Fibroblast of lung (primary cell): ENCODE measurements around the gene NATD1. TPM values are rescaled to one million over a fixed set of nuclear protein-coding genes. Genes with fewer than 3 reads are reported as not detected.

ENCODE experiments used
- DNase-seq, 2 donors: peaks; one replicate each; pipeline versions ENCODE4 v3.0.0 to v3.0.0-alpha.2; 2010; ENCODE audit warnings: low read depth in 2 of 2
- H2AFZ ChIP-seq: 2 replicates; pipeline ENCODE4 v1.5.1; 2012; ENCODE audit warnings: low read length, control low read depth, inconsistent platforms
- H3K27ac ChIP-seq: 2 replicates; pipeline ENCODE4 v1.5.1; 2011; ENCODE audit warnings: low read length, control low read depth; ENCODE audit not compliant: insufficient read depth
- H3K27me3 ChIP-seq: 2 replicates; pipeline ENCODE4 v1.5.1; 2011; ENCODE audit warnings: mild to moderate bottlenecking, low read length; ENCODE audit not compliant: control insufficient read depth, insufficient read depth
- H3K36me3 ChIP-seq: 2 replicates; pipeline ENCODE4 v1.5.1; 2011; ENCODE audit warnings: low read length; ENCODE audit not compliant: control insufficient read depth, insufficient read depth
- H3K4me1 ChIP-seq: 2 replicates; pipeline ENCODE4 v1.5.1; 2011; ENCODE audit warnings: low read length; ENCODE audit not compliant: control insufficient read depth, insufficient read depth; ENCODE audit errors: extremely low read depth
- H3K4me2 ChIP-seq: 2 replicates; pipeline ENCODE4 v1.5.1; 2011; ENCODE audit warnings: low read length, control low read depth; ENCODE audit not compliant: insufficient read depth; ENCODE audit errors: extremely low read depth
- H3K4me3 ChIP-seq, 4 experiments: fragments of 200-600 bp in 1 of 4; sonication (generic) in 1 of 4; replicated peaks in 1 of 4; 2 replicates each; pipeline ENCODE4 v1.5.1; 2011 to 2016; ENCODE audit warnings: low read length in 4 of 4, low read depth in 3 of 4, mild to moderate bottlenecking in 3 of 4, control low read depth in 2 of 4, inconsistent platforms in 1 of 4, mixed read lengths in 1 of 4; ENCODE audit not compliant: insufficient read depth in 1 of 4; ENCODE audit errors: control extremely low read depth in 1 of 4
- H3K79me2 ChIP-seq: 2 replicates; pipeline ENCODE4 v1.5.1; 2012; ENCODE audit warnings: mild to moderate bottlenecking, low read length, inconsistent platforms; ENCODE audit not compliant: control insufficient read depth, insufficient read depth
- H3K9ac ChIP-seq: 2 replicates; pipeline ENCODE4 v1.5.1; 2011; ENCODE audit warnings: mild to moderate bottlenecking, low read length, control low read depth; ENCODE audit not compliant: insufficient read depth
- H3K9me3 ChIP-seq: 2 replicates; pipeline ENCODE4 v1.5.1; 2012; ENCODE audit warnings: low read depth, low read length; ENCODE audit not compliant: control insufficient read depth, insufficient read depth
- H4K20me1 ChIP-seq: 2 replicates; pipeline ENCODE4 v1.5.1; 2011; ENCODE audit warnings: low read length; ENCODE audit not compliant: control insufficient read depth, insufficient read depth; ENCODE audit errors: extremely low read depth
- CTCF ChIP-seq, 2 donors: IDR thresholded peaks in 1 of 2; conservative IDR thresholded peaks in 1 of 2; 1 replicate in 1 of 2; 2 replicates in 1 of 2; pipeline ENCODE4 v1.5.1; 2011 to 2012; ENCODE audit warnings: low read length in 2 of 2, control low read depth in 1 of 2, inconsistent platforms in 1 of 2, low read depth in 1 of 2, mild to moderate bottlenecking in 1 of 2
- EZH2 ChIP-seq: IDR thresholded peaks from 2 replicates; pipeline ENCODE4 v1.5.1; 2012; ENCODE audit warnings: low read length, control low read depth, mild to moderate bottlenecking; ENCODE audit errors: missing control alignments
- polyA plus RNA-seq, 2 donors: library from polyadenylated mRNA; depleted of rRNA in 1 of 2; stranded (reverse) in 1 of 2; unstranded in 1 of 2; fragments of >200 nt; gene quantifications; 2 replicates each; pipeline ENCODE4 v1.2.1, GENCODE V29; 2011 to 2012; ENCODE audit warnings: missing spikeins in 1 of 2
- total RNA-seq: library from RNA; depleted of rRNA; stranded (reverse); fragments of >200 nt; gene quantifications from 2 replicates; pipeline ENCODE4 v1.2.1, GENCODE V29; 2014

Gene NATD1
- total and polyA plus RNA-seq, 2 donors (not counting 1 experiment from before 2014, with no cell fraction given): 5.6 to 9.2 TPM

DNA sequence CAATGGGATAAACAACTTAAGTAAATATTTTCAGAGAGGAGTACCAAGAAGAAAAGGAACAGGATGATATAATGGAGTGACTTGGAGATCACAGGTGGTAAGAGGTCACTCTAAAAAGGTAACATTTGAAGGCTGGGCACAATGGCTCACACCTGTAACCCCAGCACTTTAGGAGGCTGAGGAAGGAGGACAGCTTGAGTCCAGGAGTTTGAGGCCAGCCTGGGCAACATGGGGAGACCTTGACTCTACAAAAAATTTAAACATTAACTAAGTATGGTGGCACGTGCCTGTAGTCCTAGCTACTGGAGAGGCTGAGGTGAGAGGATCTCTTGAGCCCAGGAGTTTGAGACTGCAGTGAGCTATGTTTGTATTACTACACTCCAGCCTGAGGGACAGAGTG, 35.9 kb downstream of the NATD1 start:
- H3K4me3 ChIP-seq: no peak overlapping the region
- H3K4me1 ChIP-seq: peaks cover 5% of the 10 kb centered on the region
- TF ChIP-seq CTCF (conservative IDR thresholded peaks at IDR 0.05 in 1 of 2, IDR thresholded peaks at IDR 0.05 in 1 of 2; ENCODE audit: low read depth in 1 of 2, low read length in 2 of 2) (no peak), EZH2 (no peak)
- H3K9ac ChIP-seq: no peak overlapping the region
- H3K79me2 ChIP-seq: peaks cover 33% of the 10 kb centered on the region
- H3K27ac ChIP-seq: no peak overlapping the region
- H2AFZ ChIP-seq: no peak overlapping the region
- no peaks in the 10 kb centered on the region for H3K36me3 ChIP-seq
- no peak overlapping the region for H3K4me2 ChIP-seq
- no peaks in the 10 kb centered on the region for H3K9me3 ChIP-seq
- no peaks in the 10 kb centered on the region for H4K20me1 ChIP-seq
- no peak for DNase-seq
- no peaks in the 10 kb centered on the region for H3K27me3 ChIP-seq

GRCh38 chr17:21215935-21216334, 37.3 kb downstream of the NATD1 start:
- Histone ChIP-seq H3K36me3 (peaks cover under 1% of the 10 kb centered on the region), H3K27me3 (no peaks in the 10 kb centered on the region), H3K27ac (no peak overlapping the region), H3K9ac (no peak overlapping the region), H3K4me1 (peaks cover 11% of the 10 kb centered on the region), H3K4me3 (peak overlapping the region in 1 of 4 experiments; percentile 10), H3K9me3 (no peaks in the 10 kb centered on the region), H4K20me1 (no peaks in the 10 kb centered on the region), H3K79me2 (peaks cover 47% of the 10 kb centered on the region), H3K4me2 (no peak overlapping the region), H2AFZ (no peak overlapping the region)
- TF ChIP-seq CTCF (conservative IDR thresholded peaks at IDR 0.05 in 1 of 2, IDR thresholded peaks at IDR 0.05 in 1 of 2; ENCODE audit: low read depth in 1 of 2, low read length in 2 of 2) (no peak), EZH2 (no peak)
- DNase-seq: peak in 1 of 2 donors; percentile 67

- no peaks in the 10 kb centered on the region for H3K27me3 ChIP-seq
- peaks cover 11% of the 10 kb centered on the region for H3K4me1 ChIP-seq
- peak overlapping the region; percentile 72 to 98 (median 88) for H3K4me3 ChIP-seq
- peak; percentile 13 to 35 for DNase-seq
- H3K4me2 ChIP-seq: peak overlapping the region; percentile 98
- peak overlapping the region; percentile 94 for H3K9ac ChIP-seq
- H3K9me3 ChIP-seq: no peaks in the 10 kb centered on the region
- H3K27ac ChIP-seq: peak overlapping the region; percentile 87
- peaks cover 57% of the 10 kb centered on the region for H3K79me2 ChIP-seq
- H4K20me1 ChIP-seq: no peaks in the 10 kb centered on the region
- TF ChIP-seq EZH2 (no peak), CTCF (conservative IDR thresholded peaks at IDR 0.05 in 1 of 2, IDR thresholded peaks at IDR 0.05 in 1 of 2; ENCODE audit: low read depth in 1 of 2, low read length in 2 of 2) (no peak)
- peak overlapping the region; percentile 78 for H2AFZ ChIP-seq
- peaks cover 5% of the 10 kb centered on the region for H3K36me3 ChIP-seq
Observed at GRCh38 chr17:21214777-21215541, 38.3 kb downstream of the NATD1 start.
